Measurements from ENCODE around the gene CCDC34.
"Not testable (repeated sequence)": the region's sequence is repeated elsewhere in the genome, so short reads cannot be mapped to it uniquely, and the experiment has no call there.

The CCDC34 gene

GRCh38 chr11:27327064-27327463 is 36.0 kb downstream of the CCDC34 start:
- not testable (repeated sequence) for DNase-seq (ENCODE audit: low spot score)

GRCh38 chr11:27322196-27322595 is 40.8 kb downstream of the CCDC34 start:
- DNase-seq (ENCODE audit: low spot score), result not testable (repeated sequence)

GRCh38 chr11:27321340-27321739 is 41.7 kb downstream of the CCDC34 start:
- not testable (repeated sequence) for DNase-seq (ENCODE audit: low spot score)

GRCh38 chr11:27319072-27319471 is 43.9 kb downstream of the CCDC34 start:
- no peak for DNase-seq (ENCODE audit: low spot score)

GRCh38 chr11:27317751-27318150 is 45.3 kb downstream of the CCDC34 start:
- DNase-seq (ENCODE audit: low spot score), result no peak

- no peak for DNase-seq (ENCODE audit: low spot score)
These were observed 47.2 kb downstream of the CCDC34 start for GRCh38 chr11:27315836-27316235.

GRCh38 chr11:27313157-27313821 is 49.7 kb downstream of the CCDC34 start:
- DNase-seq (ENCODE audit: low spot score), result no peak

- no peak for DNase-seq (ENCODE audit: low spot score)
These were observed 50.9 kb downstream of the CCDC34 start for GRCh38 chr11:27312110-27312509.

GRCh38 chr11:27310707-27311106 is 52.3 kb downstream of the CCDC34 start:
- DNase-seq (ENCODE audit: low spot score), result no peak

- DNase-seq (ENCODE audit: low spot score), result no peak
These were observed 52.8 kb downstream of the CCDC34 start for GRCh38 chr11:27310182-27310581.

- DNase-seq (ENCODE audit: low spot score), result no peak
These were observed 54.0 kb downstream of the CCDC34 start for GRCh38 chr11:27309046-27309445.

GRCh38 chr11:27307232-27307631 is 55.8 kb downstream of the CCDC34 start:
- no peak for DNase-seq (ENCODE audit: low spot score)

- DNase-seq (ENCODE audit: low spot score), result no peak
These were observed 57.3 kb downstream of the CCDC34 start for GRCh38 chr11:27305751-27306150.

GRCh38 chr11:27304514-27304913 is 58.5 kb downstream of the CCDC34 start:
- no peak for DNase-seq (ENCODE audit: low spot score)

- no peak for DNase-seq (ENCODE audit: low spot score)
These were observed 59.1 kb downstream of the CCDC34 start for GRCh38 chr11:27303903-27304302.

GRCh38 chr11:27300974-27301373 is 62.0 kb downstream of the CCDC34 start:
- no peak for DNase-seq (ENCODE audit: low spot score)

GRCh38 chr11:27297616-27298015 is 65.4 kb downstream of the CCDC34 start:
- no peak for DNase-seq (ENCODE audit: low spot score)

- peak; percentile 59 for DNase-seq (ENCODE audit: low spot score)
These were observed 66.5 kb downstream of the CCDC34 start for GRCh38 chr11:27296497-27296896.

GRCh38 chr11:27295928-27296327 is 67.1 kb downstream of the CCDC34 start:
- DNase-seq (ENCODE audit: low spot score), result no peak

GRCh38 chr11:27294654-27295053 is 68.4 kb downstream of the CCDC34 start:
- DNase-seq (ENCODE audit: low spot score), result no peak

GRCh38 chr11:27293515-27294417 is 69.2 kb downstream of the CCDC34 start:
- no peak for DNase-seq (ENCODE audit: low spot score)

- DNase-seq (ENCODE audit: low spot score), result no peak
These were observed 70.4 kb downstream of the CCDC34 start for GRCh38 chr11:27292637-27293010.
